Adrenal gland (tissue), 12 donors: Measurements from ENCODE around the gene SLC22A4. TPM values are rescaled to one million over a fixed set of nuclear protein-coding genes. Genes with fewer than 3 reads are reported as not detected.

ENCODE experiments used
- DNase-seq, 7 donors: peaks; one replicate each; pipeline ENCODE4 v3.0.0-alpha.2; 2019 to 2020
- H3K27ac ChIP-seq, 5 donors: fragments of 200-600 bp; sonication (generic) in 4 of 5; 1 replicate in 3 of 5; 2 replicates in 2 of 5; pipeline versions ENCODE4 v1.5.1 to v1.8.0; 2016 to 2020; ENCODE audit warnings: mild to moderate bottlenecking in 1 of 5
- H3K27me3 ChIP-seq: fragments of 200-600 bp; 2 replicates; pipeline ENCODE4 v1.8.0; 2021
- H3K36me3 ChIP-seq, 2 donors: fragments of 200-600 bp; replicated peaks in 1 of 2; 1 replicate in 1 of 2; 2 replicates in 1 of 2; pipeline versions ENCODE4 v1.5.1 to v1.8.0; 2018 to 2022
- H3K4me1 ChIP-seq, 2 donors: fragments of 200-600 bp; replicated peaks in 1 of 2; 1 replicate in 1 of 2; 2 replicates in 1 of 2; pipeline versions ENCODE4 v1.5.1 to v1.8.0; 2018 to 2021
- H3K4me3 ChIP-seq, 4 donors: fragments of 200-600 bp; sonication (generic) in 3 of 4; one replicate each; pipeline ENCODE4 v1.5.1; 2016 to 2018
- H3K9me3 ChIP-seq, 3 donors: fragments of 200-600 bp; sonication (generic) in 1 of 3; replicated peaks in 1 of 3; 1 replicate in 2 of 3; 2 replicates in 1 of 3; pipeline versions ENCODE4 v1.5.1 to v1.8.0; 2016 to 2021
- POLR2A ChIP-seq, 2 donors: fragments of 450-650 bp; IDR thresholded peaks; one replicate each; pipeline ENCODE4 v1.6.1; 2017; ENCODE audit warnings: antibody characterized with exemption in 2 of 2, mild to moderate bottlenecking in 2 of 2, moderate library complexity in 1 of 2
- WGBS, 4 donors: extraction: QIAGEN DNeasy Blood & Tissue Kit in 2 of 4; methylation state at CpG; one replicate each; pipeline versions ENCODE4 v1.1.5 to v1.1.7; 2013 to 2017; 5-methylcytosine and 5-hydroxymethylcytosine counted together
- intact Hi-C, 2 donors: fragments of 100-400 bp; cut with DNase I; formaldehyde crosslinking; loops; one replicate each; pipeline versions ENCODE4 v1.14.1 to v1.15.0; 2022 to 2023
- polyA plus RNA-seq, 3 donors: library from polyadenylated mRNA; stranded (reverse); fragments of 200-250 nt in 2 of 3; fragments of 350-450 nt in 1 of 3; fragmentation: Illumina TruSeq in 1 of 3; extraction: RNeasy Lipid Tissue Mini Kit (QIAGEN cat#74804) in 1 of 3; gene quantifications; one replicate each; pipeline ENCODE4 v1.2.3, GENCODE V29; 2013 to 2014
- total RNA-seq, 9 donors: library from RNA; depleted of rRNA in 4 of 9; stranded (reverse); fragments of >200 nt in 4 of 9; fragments of 120-200 nt in 1 of 9; fragmentation: NEBNext Ultra II Directional in 1 of 9; extraction: Animal tissue kit (Norgen Biotek cat#: 25700) in 1 of 9; gene quantifications; one replicate each; pipeline versions ENCODE4 v1.1.0 to v1.2.4, GENCODE V29; 2013 to 2023
- TF ChIP-seq, protein P1 (sequence below), 6 experiments: fragments of 450-650 bp in 4 of 6; fragments of 200-600 bp in 2 of 6; sonication (generic) in 1 of 6; IDR thresholded peaks; 1 replicate in 5 of 6; 2 replicates in 1 of 6; pipeline versions ENCODE4 v1.5.1 to v1.8.0; 2016 to 2021; ENCODE audit warnings: antibody characterized with exemption in 6 of 6, mild to moderate bottlenecking in 2 of 6, moderate library complexity in 1 of 6
- donor health status: healthy with polysubstance abuse.
- donor health status: Bipolar disorder and iron deficiency.
- donor health status: DM: yes; HTN: yes; CAD: no.
- donor health status: DM: no; HTN: no; CAD: no.
- donor health status: DM: no; HTN: no; CAD: no.
- donor health status: DM: yes; HTN: yes; CAD: no.

The SLC22A4 gene
- total and polyA plus RNA-seq, 12 donors = 1.4 to 8.2 (median 3.2) TPM

DNA sequence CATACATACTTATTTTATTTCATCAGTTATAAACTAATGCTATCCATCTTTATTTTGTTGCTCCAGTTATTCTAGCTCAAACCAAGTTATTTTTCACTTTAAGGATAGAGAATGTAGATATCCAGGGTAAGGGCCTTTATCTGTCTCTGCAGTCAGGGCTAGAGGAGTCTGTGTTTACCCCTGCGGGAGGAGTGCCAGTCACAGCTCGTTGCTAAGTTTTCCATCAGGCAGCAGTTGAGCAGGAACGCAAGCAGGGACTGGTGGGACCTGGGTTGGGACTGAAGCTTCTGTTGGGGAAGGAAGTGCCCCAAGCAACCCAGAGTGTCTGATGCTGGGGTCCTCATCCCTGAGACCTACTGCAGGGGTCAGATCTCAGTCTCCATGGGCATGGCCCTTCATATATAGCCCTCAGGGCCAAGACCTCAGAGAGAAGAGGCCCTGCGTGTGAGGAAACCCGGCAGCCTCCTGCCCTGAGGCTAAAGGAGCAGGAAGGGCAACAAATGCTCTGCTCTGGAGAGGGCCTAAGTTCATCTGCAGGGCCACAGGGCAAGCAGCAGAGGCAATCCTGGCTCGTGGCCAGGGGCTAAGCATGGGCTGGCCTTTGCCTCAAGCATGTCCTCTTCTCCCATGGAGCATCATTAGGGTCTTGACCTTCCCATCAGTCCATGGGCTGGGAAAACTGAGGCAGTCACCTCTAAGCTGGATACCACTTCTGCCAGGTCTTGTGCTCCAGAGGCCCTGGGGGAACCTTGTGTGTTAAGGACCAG is 6.6 kb downstream of the SLC22A4 start:
- 73 to 93% (median 77%) methylated on average over 3 to 6 of the region's 6 CpGs for WGBS, 4 donors
- Histone ChIP-seq H3K9me3 (no peaks in the 10 kb centered on the region), H3K27me3 (no peaks in the 10 kb centered on the region), H3K36me3 (no peaks in the 10 kb centered on the region), H3K4me1 (peaks cover 0 to 1% of the 10 kb centered on the region in 2 donors), H3K27ac (peak overlapping the region in 1 of 5 donors; percentile 55), H3K4me3 (no peak overlapping the region)
- TF ChIP-seq, protein P1, sequence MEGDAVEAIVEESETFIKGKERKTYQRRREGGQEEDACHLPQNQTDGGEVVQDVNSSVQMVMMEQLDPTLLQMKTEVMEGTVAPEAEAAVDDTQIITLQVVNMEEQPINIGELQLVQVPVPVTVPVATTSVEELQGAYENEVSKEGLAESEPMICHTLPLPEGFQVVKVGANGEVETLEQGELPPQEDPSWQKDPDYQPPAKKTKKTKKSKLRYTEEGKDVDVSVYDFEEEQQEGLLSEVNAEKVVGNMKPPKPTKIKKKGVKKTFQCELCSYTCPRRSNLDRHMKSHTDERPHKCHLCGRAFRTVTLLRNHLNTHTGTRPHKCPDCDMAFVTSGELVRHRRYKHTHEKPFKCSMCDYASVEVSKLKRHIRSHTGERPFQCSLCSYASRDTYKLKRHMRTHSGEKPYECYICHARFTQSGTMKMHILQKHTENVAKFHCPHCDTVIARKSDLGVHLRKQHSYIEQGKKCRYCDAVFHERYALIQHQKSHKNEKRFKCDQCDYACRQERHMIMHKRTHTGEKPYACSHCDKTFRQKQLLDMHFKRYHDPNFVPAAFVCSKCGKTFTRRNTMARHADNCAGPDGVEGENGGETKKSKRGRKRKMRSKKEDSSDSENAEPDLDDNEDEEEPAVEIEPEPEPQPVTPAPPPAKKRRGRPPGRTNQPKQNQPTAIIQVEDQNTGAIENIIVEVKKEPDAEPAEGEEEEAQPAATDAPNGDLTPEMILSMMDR (IDR thresholded peaks at IDR 0.05) = no peak
- no peak for TF ChIP-seq POLR2A (IDR thresholded peaks at IDR 0.05)
- intact Hi-C loops = no loop called here
- DNase-seq = peak in 1 of 7 donors; percentile 65

DNA sequence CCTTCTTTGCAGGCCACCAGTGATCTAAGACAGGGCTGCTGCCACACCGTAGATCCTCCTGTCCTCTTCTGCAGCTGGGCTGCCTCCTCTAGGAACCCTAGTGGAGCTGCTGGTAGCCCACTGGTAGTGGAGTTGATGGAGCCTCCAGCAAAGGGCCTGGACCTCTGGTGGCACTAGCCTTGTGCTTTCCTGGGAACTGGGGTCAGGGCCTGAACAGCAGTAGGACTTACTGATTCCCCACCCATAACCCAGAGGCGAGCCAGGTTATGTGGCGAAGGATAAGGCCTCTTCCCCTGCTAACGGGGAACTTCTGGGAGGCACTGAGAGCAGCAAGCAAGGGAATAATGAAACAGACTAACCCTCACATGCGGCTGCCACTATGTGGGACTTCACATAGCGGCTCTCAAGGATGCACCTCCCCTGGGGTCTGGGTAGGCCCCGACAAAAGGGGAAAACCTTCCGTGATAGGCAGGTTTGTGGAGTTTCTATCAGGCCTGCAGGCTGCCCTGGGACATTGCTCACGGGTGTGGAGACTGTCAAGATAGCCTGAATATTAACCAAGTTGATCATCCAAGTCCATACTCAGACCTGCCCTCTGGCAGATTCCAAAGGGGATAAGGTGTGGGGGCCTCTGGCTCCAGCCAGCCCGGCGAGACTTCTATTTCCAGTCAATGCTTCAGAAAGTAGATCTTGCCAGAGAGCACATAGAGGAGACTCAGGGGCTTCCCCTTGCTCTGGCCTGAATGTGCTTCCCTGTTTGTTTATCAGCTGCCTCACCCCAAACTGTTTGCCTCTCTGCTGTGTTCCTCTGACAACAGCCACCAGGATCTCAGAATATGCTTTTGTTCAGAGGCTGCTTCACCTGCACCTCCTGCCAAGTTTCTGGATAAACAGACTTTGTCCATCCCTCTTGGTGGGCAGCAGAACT is 7.4 kb downstream of the SLC22A4 start:
- no peaks in the 10 kb centered on the region for H3K27me3 ChIP-seq
- intact Hi-C loops = no loop called here
- no peaks in the 10 kb centered on the region for H3K36me3 ChIP-seq
- H3K4me3 ChIP-seq = no peak overlapping the region
- no peaks in the 10 kb centered on the region for H3K4me1 ChIP-seq
- TF ChIP-seq, protein P1 (IDR thresholded peaks at IDR 0.05) = no peak
- TF ChIP-seq POLR2A (IDR thresholded peaks at IDR 0.05) = no peak
- 81 to 93% (median 87%) methylated on average over 5 to 11 of the region's 11 CpGs for WGBS, 4 donors
- peak in 2 of 7 donors; percentile 7 to 50 for DNase-seq
- no peaks in the 10 kb centered on the region for H3K9me3 ChIP-seq
- peak overlapping the region in 1 of 5 donors; percentile 55 for H3K27ac ChIP-seq

DNA sequence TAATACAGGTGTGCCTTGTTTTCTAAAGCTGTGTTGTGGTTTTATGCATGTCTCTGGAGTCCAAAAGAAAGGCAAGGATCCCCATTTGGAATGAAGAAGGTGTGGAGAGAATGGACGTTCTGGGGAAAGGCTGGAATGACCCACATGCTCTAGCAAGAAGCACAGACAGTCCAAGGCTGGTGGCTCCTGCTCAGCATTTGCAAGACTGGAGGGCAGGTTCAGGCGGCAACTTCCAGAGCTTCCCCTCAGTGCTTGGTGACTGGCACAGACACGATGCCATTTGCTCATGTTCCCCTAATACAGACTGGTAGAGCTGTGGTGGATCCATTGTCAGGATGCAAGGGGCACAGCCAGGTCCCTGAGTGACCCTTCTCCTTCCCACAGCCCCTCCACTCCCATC is 8.2 kb downstream of the SLC22A4 start:
- H3K4me1 ChIP-seq = no peaks in the 10 kb centered on the region
- H3K27ac ChIP-seq = no peak overlapping the region
- no peak for TF ChIP-seq POLR2A (IDR thresholded peaks at IDR 0.05)
- TF ChIP-seq, protein P1 (IDR thresholded peaks at IDR 0.05) = no peak
- WGBS, 4 donors = 76 to 88% (median 86%) methylated on average over 3 of the region's 3 CpGs
- no peaks in the 10 kb centered on the region for H3K27me3 ChIP-seq
- no peaks in the 10 kb centered on the region for H3K9me3 ChIP-seq
- H3K4me3 ChIP-seq = no peak overlapping the region
- DNase-seq = peak in 1 of 7 donors; percentile 48
- no peaks in the 10 kb centered on the region for H3K36me3 ChIP-seq
- intact Hi-C loops = no loop called here

DNA sequence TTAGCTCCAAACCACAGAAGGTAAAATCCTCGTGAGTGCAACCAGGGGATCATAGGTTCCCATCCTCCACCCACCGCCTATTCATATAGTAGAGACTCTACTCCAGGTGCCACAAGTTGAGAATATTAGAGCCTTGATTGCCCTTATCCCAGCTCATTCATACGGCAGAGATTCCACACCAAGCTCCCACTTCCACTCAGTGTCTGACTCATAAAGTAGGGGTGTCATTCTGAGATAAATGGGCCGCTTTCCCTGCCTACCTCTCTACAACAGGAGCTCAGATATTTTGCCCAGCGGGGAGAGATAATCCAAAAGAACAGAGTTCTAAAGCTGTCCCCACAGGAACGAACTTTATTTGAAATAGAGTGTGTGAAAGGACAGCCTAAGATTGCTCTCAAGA is 9.4 kb downstream of the SLC22A4 start:
- no peaks in the 10 kb centered on the region for H3K4me1 ChIP-seq
- TF ChIP-seq, protein P1 (IDR thresholded peaks at IDR 0.05) = no peak
- no peak for TF ChIP-seq POLR2A (IDR thresholded peaks at IDR 0.05)
- no peaks in the 10 kb centered on the region for H3K9me3 ChIP-seq
- WGBS, 4 donors = 93 to 95% (median 95%) methylated on average over 6 of the region's 6 CpGs
- no peak overlapping the region for H3K27ac ChIP-seq
- H3K27me3 ChIP-seq = no peaks in the 10 kb centered on the region
- intact Hi-C loops = no loop called here
- DNase-seq = peak in 1 of 7 donors; percentile 37
- H3K4me3 ChIP-seq = no peak overlapping the region
- no peaks in the 10 kb centered on the region for H3K36me3 ChIP-seq
